GM12878 (cell line): ENCODE measurements around the gene RGS1. TPM values are rescaled to one million over a fixed set of nuclear protein-coding genes. Genes with fewer than 3 reads are reported as not detected.
A peak's percentile ranks its signal among the peaks of the same experiment; 100 is the strongest.

Experiments
- ATAC-seq: fragments of 200-7000 bp; cut with Tn5 transposase; 3 replicates; pipeline ENCODE4 v1.9.1; 2020; ENCODE audit warnings: mild to moderate bottlenecking, moderate library complexity
- BruUV-seq: library from RNA; stranded (reverse); fragments of 400-500 nt; replicated peaks from 2 replicates; lab custom pipeline; 2021; lab: Mats Ljungman, UMichigan
- CTCF ChIA-PET: fragments of 300-600 bp; sonication (Branson Sonifier 250); formaldehyde crosslinking; extraction: SDS; loops from one replicate; lab custom pipeline; 2021; ENCODE audit warnings: inconsistent platforms; lab: Yijun Ruan, JAX
- POLR2A ChIA-PET: fragments of 350-600 bp; formaldehyde crosslinking; extraction: SDS; loops from one replicate; lab custom pipeline; 2021; ENCODE audit warnings: inconsistent platforms; lab: Charles Lee
- RAD21 ChIA-PET: fragments of 300-600 bp; sonication (Branson Sonifier 250); formaldehyde crosslinking; loops from one replicate; lab custom pipeline; 2023; ENCODE audit warnings: antibody characterized with exemption; ENCODE audit not compliant: unreplicated experiment; lab: Charles Lee
- SMC1A ChIA-PET: fragments of 300-600 bp; sonication (Branson Sonifier 250); formaldehyde crosslinking; loops from one replicate; lab custom pipeline; 2023; ENCODE audit not compliant: unreplicated experiment, uncharacterized antibody; lab: Charles Lee
- DNase-seq: peaks from one replicate; pipeline ENCODE4 v3.0.0-alpha.2; 2011; ENCODE audit warnings: low read depth, low spot score
- FAIRE-seq: peaks from 3 replicates; lab custom pipeline; 2011; peaks lifted over from hg19 to GRCh38; lab: Jason Lieb, UNC
- H2AFZ ChIP-seq: 2 replicates; pipeline ENCODE4 v1.6.0; 2011; ENCODE audit warnings: low read depth, low read length, control low read depth; ENCODE audit not compliant: control insufficient read depth
- H3K27ac ChIP-seq: 2 replicates; pipeline ENCODE4 v1.5.1; 2011; ENCODE audit warnings: control low read depth; ENCODE audit not compliant: control insufficient read depth, insufficient read depth
- H3K27me3 ChIP-seq, 2 experiments: replicated peaks in 1 of 2; 2 replicates each; pipeline versions ENCODE4 v1.6.0 to v1.6.1; 2011; ENCODE audit warnings: low read length in 1 of 2; ENCODE audit not compliant: control insufficient read depth in 2 of 2, insufficient read depth in 2 of 2
- H3K36me3 ChIP-seq, 2 experiments: 2 replicates each; pipeline ENCODE4 v1.5.1; 2011; ENCODE audit warnings: low read length in 1 of 2; ENCODE audit not compliant: control insufficient read depth in 2 of 2, insufficient read depth in 2 of 2
- H3K4me1 ChIP-seq: 2 replicates; pipeline ENCODE4 v1.6.1; 2011; ENCODE audit warnings: mild to moderate bottlenecking, low read length, moderate library complexity, mixed read lengths; ENCODE audit not compliant: control insufficient read depth, insufficient read depth
- H3K4me2 ChIP-seq: 2 replicates; pipeline ENCODE4 v1.6.0; 2011; ENCODE audit warnings: control low read depth; ENCODE audit not compliant: control insufficient read depth, insufficient read depth
- H3K4me3 ChIP-seq: fragments of 200-600 bp; sonication (generic); 2 replicates; pipeline ENCODE4 v1.5.1; 2016
- H3K79me2 ChIP-seq: 2 replicates; pipeline ENCODE4 v1.6.0; 2011; ENCODE audit warnings: low read length; ENCODE audit not compliant: control insufficient read depth, insufficient read depth
- H3K9ac ChIP-seq: 2 replicates; pipeline ENCODE4 v1.8.0; 2011; ENCODE audit warnings: low read length, control low read depth, mixed read lengths; ENCODE audit not compliant: control insufficient read depth, insufficient read depth
- H3K9me3 ChIP-seq: replicated peaks from 3 replicates; pipeline ENCODE4 v1.5.1; 2011; ENCODE audit warnings: mild to moderate bottlenecking, low read length; ENCODE audit not compliant: control insufficient read depth, insufficient read depth
- H4K20me1 ChIP-seq: 2 replicates; pipeline ENCODE4 v1.6.0; 2011; ENCODE audit not compliant: control insufficient read depth, insufficient read depth
- CEBPB ChIP-seq, 2 experiments: fragments of 150-350 bp in 1 of 2; IDR thresholded peaks; 2 replicates each; pipeline ENCODE4 v1.6.1; 2012 to 2014; ENCODE audit warnings: low read depth in 2 of 2, low read length in 2 of 2, borderline replicate concordance in 1 of 2, inconsistent platforms in 1 of 2
- CREM ChIP-seq: IDR thresholded peaks from 2 replicates; pipeline ENCODE4 v1.6.1; 2014; ENCODE audit warnings: antibody characterized with exemption, low read depth
- EZH2 ChIP-seq: IDR thresholded peaks from 2 replicates; pipeline ENCODE4 v1.6.1; 2012; ENCODE audit warnings: low read depth, mild to moderate bottlenecking, control low read depth, inconsistent platforms, low read length, borderline replicate concordance; ENCODE audit not compliant: control insufficient read depth
- IKZF1 ChIP-seq: fragments of 450-650 bp; conservative IDR thresholded peaks from 2 replicates; pipeline ENCODE4 v1.6.1; 2017; ENCODE audit warnings: antibody characterized with exemption, mild to moderate bottlenecking
- RCOR1 ChIP-seq: conservative IDR thresholded peaks from 2 replicates; pipeline ENCODE4 v1.6.1; 2012; ENCODE audit warnings: low read depth, low read length, improper control_type of control experiment
- RUNX3 ChIP-seq: IDR thresholded peaks from 2 replicates; pipeline ENCODE4 v1.6.1; 2012; ENCODE audit warnings: low read length, inconsistent platforms
- ZBED1 ChIP-seq: IDR thresholded peaks from 2 replicates; pipeline ENCODE4 v1.6.1; 2016; ENCODE audit warnings: borderline replicate concordance
- ZNF217 ChIP-seq: fragments of 450-650 bp; IDR thresholded peaks from 2 replicates; pipeline ENCODE4 v1.6.1; 2017; ENCODE audit warnings: antibody characterized with exemption, mild to moderate bottlenecking
- WGBS: methylation state at CpG from one replicate; pipeline ENCODE4 v1.1.6; 2016; ENCODE audit warnings: low lambda C conversion rate; ENCODE audit not compliant: insufficient replicate concordance, insufficient coverage; ENCODE audit errors: missing lambda C conversion rate; 5-methylcytosine and 5-hydroxymethylcytosine counted together
- in situ Hi-C: fragments of 300-500 bp; cut with MboI; formaldehyde crosslinking; loops from 9 replicates; pipeline ENCODE4 v1.14.3; 2018; ENCODE audit warnings: mixed read lengths
- intact Hi-C: fragments of 100-400 bp; cut with micrococcal nuclease; formaldehyde crosslinking; loops from one replicate; pipeline ENCODE4 v1.14.2; 2022; ENCODE audit not compliant: unreplicated experiment
- polyA plus RNA-seq, 11 experiments: library from polyadenylated mRNA; depleted of rRNA in 4 of 11; unstranded in 6 of 11; stranded (reverse) in 5 of 11; fragments of >200 nt; fragmentation: Nextera tagmentation in 4 of 11; fragmentation: Illumina TruSeq in 1 of 11; extraction: Ambion mirVana in 4 of 11; extraction: Trizol in 1 of 11; gene quantifications; 1 replicate in 1 of 11; 2 replicates in 10 of 11; pipeline versions ENCODE4 v1.2.1 to v1.2.3, GENCODE V29; 2011 to 2016; ENCODE audit warnings: inconsistent platforms in 2 of 11, missing spikeins in 2 of 11, low read depth in 1 of 11
- total RNA-seq, 4 experiments: library from RNA; depleted of rRNA in 3 of 4; stranded (reverse); fragments of >200 nt in 3 of 4; fragmentation: Illumina TruSeq in 1 of 4; extraction: Trizol in 1 of 4; gene quantifications; 2 replicates each; pipeline versions ENCODE4 v1.2.1 to v1.2.3, GENCODE V29; 2013 to 2021
- TF ChIP-seq, protein P1 (sequence below): IDR thresholded peaks from 2 replicates; pipeline ENCODE4 v1.6.1; 2011; ENCODE audit warnings: low read depth, low read length, improper control_type of control experiment, borderline replicate concordance
- TF ChIP-seq, protein P2 (sequence below): IDR thresholded peaks from 2 replicates; pipeline ENCODE4 v1.6.1; 2012; ENCODE audit warnings: low read depth, low read length, improper control_type of control experiment
- TF ChIP-seq, protein P3 (sequence below): fragments of 450-650 bp; IDR thresholded peaks from 2 replicates; pipeline ENCODE4 v1.6.1; 2016; ENCODE audit warnings: mild to moderate bottlenecking
- TF ChIP-seq, protein P4 (sequence below): fragments of 450-650 bp; IDR thresholded peaks from 2 replicates; pipeline ENCODE4 v1.6.1; 2017; ENCODE audit warnings: mild to moderate bottlenecking, moderate library complexity

RGS1 gene
- total and polyA plus RNA-seq, 10 of the 15 experiments (the other 5 are each of a cell fraction or from before 2014, with no cell fraction given) = 20.7 to 882 (median 45.9) TPM

DNA sequence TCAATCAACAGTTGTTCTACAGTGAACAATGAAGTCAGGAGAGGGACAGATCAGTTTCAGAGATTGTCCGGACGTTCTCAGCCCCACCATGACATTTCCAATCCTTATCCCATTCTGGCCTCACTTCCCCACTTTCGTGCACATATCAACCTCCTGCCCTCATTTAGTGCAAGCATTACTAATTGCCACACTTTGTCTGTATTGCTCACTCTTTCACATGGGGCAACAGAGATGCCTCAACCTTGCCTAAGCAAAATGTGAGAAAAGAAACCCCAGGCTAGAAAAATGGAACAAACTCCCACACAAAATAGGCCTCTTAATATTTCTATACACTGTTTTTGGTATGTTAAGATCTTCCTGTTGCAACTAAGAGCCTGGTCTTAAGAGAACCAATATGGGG, 8.9 kb upstream of the RGS1 start:
- no peaks in the 10 kb centered on the region for H3K79me2 ChIP-seq
- H3K27ac ChIP-seq = no peak overlapping the region
- H3K9me3 ChIP-seq = peaks cover 5% of the 10 kb centered on the region; the same call in 1 of the 3 replicates
- intact Hi-C loops (no loop called here), in situ Hi-C loops (no loop called here)
- no peaks in the 10 kb centered on the region for H3K27me3 ChIP-seq
- H3K36me3 ChIP-seq = no peaks in the 10 kb centered on the region
- H3K4me2 ChIP-seq = no peak overlapping the region
- BruUV-seq = no TSS peak
- no peak overlapping the region for H3K4me3 ChIP-seq
- H3K4me1 ChIP-seq = no peaks in the 10 kb centered on the region
- no peak for DNase-seq
- WGBS = 64% methylated on average over 3 of the region's 3 CpGs
- FAIRE-seq = no peak
- H2AFZ ChIP-seq = no peak overlapping the region
- CTCF ChIA-PET = interaction anchor here (1.2 kb wide), 1 partner anchor 38 kb away, joined by 3 read pairs; no protein-coding TSS in a partner anchor
- RAD21 ChIA-PET = interaction anchor here (1.0 to 1.5 kb wide), 5 partner anchors 11 to 50 kb away, joined by 4 to 8 read pairs (median 5); no protein-coding TSS in a partner anchor
- POLR2A ChIA-PET = interaction anchor here (1.1 to 1.6 kb wide), 2 partner anchors 16 to 50 kb away, joined by 4 to 10 read pairs; no protein-coding TSS in a partner anchor
- H3K9ac ChIP-seq = no peak overlapping the region
- SMC1A ChIA-PET = interaction anchor here (0.9 to 6.3 kb wide), 5 partner anchors 8 to 59 kb away, joined by 3 to 41 read pairs (median 5); no protein-coding TSS in a partner anchor
- ATAC-seq = peak; percentile 56
- no peaks in the 10 kb centered on the region for H4K20me1 ChIP-seq
- TF ChIP-seq, protein P1, sequence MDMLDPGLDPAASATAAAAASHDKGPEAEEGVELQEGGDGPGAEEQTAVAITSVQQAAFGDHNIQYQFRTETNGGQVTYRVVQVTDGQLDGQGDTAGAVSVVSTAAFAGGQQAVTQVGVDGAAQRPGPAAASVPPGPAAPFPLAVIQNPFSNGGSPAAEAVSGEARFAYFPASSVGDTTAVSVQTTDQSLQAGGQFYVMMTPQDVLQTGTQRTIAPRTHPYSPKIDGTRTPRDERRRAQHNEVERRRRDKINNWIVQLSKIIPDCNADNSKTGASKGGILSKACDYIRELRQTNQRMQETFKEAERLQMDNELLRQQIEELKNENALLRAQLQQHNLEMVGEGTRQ = no peak
- TF ChIP-seq CREM (no peak), IKZF1 (peak; percentile 46; the same call in 1 of the 2 replicates), ZBED1 (no peak), EZH2 (no peak), RUNX3 (no peak), RCOR1 (no peak), ZNF217 (no peak), CEBPB (IDR thresholded peaks at IDR 0.05; ENCODE audit: borderline replicate concordance in 1 of 2, low read depth in 2 of 2, low read length in 2 of 2) (no peak)
- TF ChIP-seq, protein P2, sequence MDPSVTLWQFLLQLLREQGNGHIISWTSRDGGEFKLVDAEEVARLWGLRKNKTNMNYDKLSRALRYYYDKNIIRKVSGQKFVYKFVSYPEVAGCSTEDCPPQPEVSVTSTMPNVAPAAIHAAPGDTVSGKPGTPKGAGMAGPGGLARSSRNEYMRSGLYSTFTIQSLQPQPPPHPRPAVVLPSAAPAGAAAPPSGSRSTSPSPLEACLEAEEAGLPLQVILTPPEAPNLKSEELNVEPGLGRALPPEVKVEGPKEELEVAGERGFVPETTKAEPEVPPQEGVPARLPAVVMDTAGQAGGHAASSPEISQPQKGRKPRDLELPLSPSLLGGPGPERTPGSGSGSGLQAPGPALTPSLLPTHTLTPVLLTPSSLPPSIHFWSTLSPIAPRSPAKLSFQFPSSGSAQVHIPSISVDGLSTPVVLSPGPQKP = no peak
- TF ChIP-seq, protein P3, sequence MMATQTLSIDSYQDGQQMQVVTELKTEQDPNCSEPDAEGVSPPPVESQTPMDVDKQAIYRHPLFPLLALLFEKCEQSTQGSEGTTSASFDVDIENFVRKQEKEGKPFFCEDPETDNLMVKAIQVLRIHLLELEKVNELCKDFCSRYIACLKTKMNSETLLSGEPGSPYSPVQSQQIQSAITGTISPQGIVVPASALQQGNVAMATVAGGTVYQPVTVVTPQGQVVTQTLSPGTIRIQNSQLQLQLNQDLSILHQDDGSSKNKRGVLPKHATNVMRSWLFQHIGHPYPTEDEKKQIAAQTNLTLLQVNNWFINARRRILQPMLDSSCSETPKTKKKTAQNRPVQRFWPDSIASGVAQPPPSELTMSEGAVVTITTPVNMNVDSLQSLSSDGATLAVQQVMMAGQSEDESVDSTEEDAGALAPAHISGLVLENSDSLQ = no peak
- TF ChIP-seq, protein P4, sequence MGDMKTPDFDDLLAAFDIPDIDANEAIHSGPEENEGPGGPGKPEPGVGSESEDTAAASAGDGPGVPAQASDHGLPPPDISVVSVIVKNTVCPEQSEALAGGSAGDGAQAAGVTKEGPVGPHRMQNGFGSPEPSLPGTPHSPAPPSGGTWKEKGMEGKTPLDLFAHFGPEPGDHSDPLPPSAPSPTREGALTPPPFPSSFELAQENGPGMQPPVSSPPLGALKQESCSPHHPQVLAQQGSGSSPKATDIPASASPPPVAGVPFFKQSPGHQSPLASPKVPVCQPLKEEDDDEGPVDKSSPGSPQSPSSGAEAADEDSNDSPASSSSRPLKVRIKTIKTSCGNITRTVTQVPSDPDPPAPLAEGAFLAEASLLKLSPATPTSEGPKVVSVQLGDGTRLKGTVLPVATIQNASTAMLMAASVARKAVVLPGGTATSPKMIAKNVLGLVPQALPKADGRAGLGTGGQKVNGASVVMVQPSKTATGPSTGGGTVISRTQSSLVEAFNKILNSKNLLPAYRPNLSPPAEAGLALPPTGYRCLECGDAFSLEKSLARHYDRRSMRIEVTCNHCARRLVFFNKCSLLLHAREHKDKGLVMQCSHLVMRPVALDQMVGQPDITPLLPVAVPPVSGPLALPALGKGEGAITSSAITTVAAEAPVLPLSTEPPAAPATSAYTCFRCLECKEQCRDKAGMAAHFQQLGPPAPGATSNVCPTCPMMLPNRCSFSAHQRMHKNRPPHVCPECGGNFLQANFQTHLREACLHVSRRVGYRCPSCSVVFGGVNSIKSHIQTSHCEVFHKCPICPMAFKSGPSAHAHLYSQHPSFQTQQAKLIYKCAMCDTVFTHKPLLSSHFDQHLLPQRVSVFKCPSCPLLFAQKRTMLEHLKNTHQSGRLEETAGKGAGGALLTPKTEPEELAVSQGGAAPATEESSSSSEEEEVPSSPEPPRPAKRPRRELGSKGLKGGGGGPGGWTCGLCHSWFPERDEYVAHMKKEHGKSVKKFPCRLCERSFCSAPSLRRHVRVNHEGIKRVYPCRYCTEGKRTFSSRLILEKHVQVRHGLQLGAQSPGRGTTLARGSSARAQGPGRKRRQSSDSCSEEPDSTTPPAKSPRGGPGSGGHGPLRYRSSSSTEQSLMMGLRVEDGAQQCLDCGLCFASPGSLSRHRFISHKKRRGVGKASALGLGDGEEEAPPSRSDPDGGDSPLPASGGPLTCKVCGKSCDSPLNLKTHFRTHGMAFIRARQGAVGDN = 0 out of 2 replicates have a peak, but pooled peaks have one; percentile 19
